Measurements from ENCODE around the gene DNTT.

The DNTT gene

GRCh38 chr10:96283351-96283750 lies 20.9 kb upstream of the DNTT start:
- no peak for DNase-seq (ENCODE audit: low read depth)
- H3K4me3 ChIP-seq (ENCODE audit: low read depth, low read length) = no peak overlapping the region
- no peak for TF ChIP-seq CTCF (IDR thresholded peaks at IDR 0.05; ENCODE audit: insufficient read depth, low read depth, low read length, missing control alignments)

- no peak overlapping the region for H3K4me3 ChIP-seq (ENCODE audit: low read depth, low read length)
- DNase-seq (ENCODE audit: low read depth) = no peak
- TF ChIP-seq CTCF (IDR thresholded peaks at IDR 0.05; ENCODE audit: insufficient read depth, low read depth, low read length, missing control alignments) = no peak
Observed at GRCh38 chr10:96283756-96284155, 20.5 kb upstream of the DNTT start.

- DNase-seq (ENCODE audit: low read depth) = no peak
- no peak for TF ChIP-seq CTCF (IDR thresholded peaks at IDR 0.05; ENCODE audit: insufficient read depth, low read depth, low read length, missing control alignments)
- H3K4me3 ChIP-seq (ENCODE audit: low read depth, low read length) = no peak overlapping the region
Observed at GRCh38 chr10:96285331-96285752, 18.9 kb upstream of the DNTT start.

- DNase-seq (ENCODE audit: low read depth) = peak; percentile 92
- TF ChIP-seq CTCF (IDR thresholded peaks at IDR 0.05; ENCODE audit: insufficient read depth, low read depth, low read length, missing control alignments) = no peak
- H3K4me3 ChIP-seq (ENCODE audit: low read depth, low read length) = peak overlapping the region; percentile 67
Observed at GRCh38 chr10:96287392-96288105, 16.7 kb upstream of the DNTT start.

- TF ChIP-seq CTCF (IDR thresholded peaks at IDR 0.05; ENCODE audit: insufficient read depth, low read depth, low read length, missing control alignments) = no peak
- peak overlapping the region; percentile 67 for H3K4me3 ChIP-seq (ENCODE audit: low read depth, low read length)
Observed at GRCh38 chr10:96288151-96288621, 16.0 kb upstream of the DNTT start.

GRCh38 chr10:96289218-96289910 lies 14.9 kb upstream of the DNTT start:
- DNase-seq (ENCODE audit: low read depth) = no peak
- TF ChIP-seq CTCF (IDR thresholded peaks at IDR 0.05; ENCODE audit: insufficient read depth, low read depth, low read length, missing control alignments) = no peak
- no peak overlapping the region for H3K4me3 ChIP-seq (ENCODE audit: low read depth, low read length)

More at GRCh38 chr10:96288151-96288621, 16.0 kb upstream of the DNTT start:
- DNase-seq (ENCODE audit: low read depth) = peak; percentile 86

Data from GM12865 (cell line).